ENCODE data around the gene TWSG1.
"Not testable (repeated sequence)": the region's sequence is repeated elsewhere in the genome, so short reads cannot be mapped to it uniquely, and the experiment has no call there.

DNA sequence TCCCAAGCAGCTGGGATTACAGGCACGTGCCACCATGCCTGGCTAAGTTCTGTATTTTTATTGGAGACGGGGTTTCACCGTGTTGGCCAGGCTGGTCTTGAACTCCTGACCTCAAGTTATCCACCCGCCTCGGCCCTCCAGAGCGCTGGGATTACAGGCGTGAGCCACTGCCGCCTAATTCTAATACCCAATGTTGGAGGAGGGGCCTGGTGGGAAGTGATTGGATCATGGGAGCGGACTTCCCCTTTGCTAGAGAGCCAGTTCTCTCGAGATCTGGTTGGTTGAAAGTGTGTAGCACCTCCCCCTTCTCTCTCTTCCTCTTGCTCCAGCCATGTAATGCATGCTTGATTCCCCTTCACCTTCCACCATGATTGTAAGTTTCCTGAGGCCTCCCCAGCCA, 98.5 kb downstream of the TWSG1 start:
- not testable (repeated sequence) for TF ChIP-seq CTCF, POLR2A (IDR thresholded peaks at IDR 0.05)

All from esophagus squamous epithelium (tissue), 4 donors.